Measurements from ENCODE around the gene TYRP1.

TYRP1 gene

GRCh38 chr9:12759761-12760160 is 66.6 kb downstream of the TYRP1 start:
- Histone ChIP-seq H4K8ac (ENCODE audit: low read depth, low read length) (no peak overlapping the region), H2BK120ac (ENCODE audit: insufficient read depth, low read length, poor library complexity) (no peak overlapping the region), H3K27ac (ENCODE audit: low read depth, low read length) (no peak overlapping the region), H3K79me2 (ENCODE audit: control insufficient read depth, insufficient read depth, low read length, poor library complexity) (no peaks in the 10 kb centered on the region), H3K4me2 (ENCODE audit: low read length) (no peak overlapping the region), H2AK5ac (ENCODE audit: low read length) (no peak overlapping the region), H3K14ac (ENCODE audit: low read length) (no peak overlapping the region), H4K12ac (ENCODE audit: low read depth, low read length) (no peak overlapping the region), H2AFZ (ENCODE audit: insufficient read depth, low read length, poor library complexity) (no peak overlapping the region), H3K9me3 (ENCODE audit: insufficient read depth, low read depth, low read length) (no peaks in the 10 kb centered on the region), H3K27me3 (ENCODE audit: insufficient read depth, low read length) (no peaks in the 10 kb centered on the region), H2BK5ac (ENCODE audit: low read depth, low read length, poor library complexity) (no peak overlapping the region), H3K4me3 (ENCODE audit: low read depth, low read length) (no peak overlapping the region), H3K18ac (ENCODE audit: low read length) (no peak overlapping the region), H2BK12ac (ENCODE audit: low read length) (no peak overlapping the region), H3K79me1 (ENCODE audit: low read length) (no peaks in the 10 kb centered on the region), H3K36me3 (ENCODE audit: control insufficient read depth in 1 of 2, insufficient read depth in 2 of 2, low read length in 2 of 2) (no peaks in the 10 kb centered on the region), H3K9ac (ENCODE audit: low read length) (no peak overlapping the region), H3K23ac (ENCODE audit: low read length) (no peak overlapping the region), H4K91ac (ENCODE audit: low read depth, low read length) (no peak overlapping the region), H3K4ac (ENCODE audit: low read depth, low read length) (no peak overlapping the region), H3K4me1 (ENCODE audit: control insufficient read depth in 1 of 2, insufficient read depth in 2 of 2, low read length in 2 of 2) (no peaks in the 10 kb centered on the region)
- WGBS (ENCODE audit: extremely low coverage, insufficient coverage, insufficient read length), result no CpG with 5 or more reads among the region's 1 CpG
- DNase-seq, result no peak

Data from trophoblast cell (in vitro differentiated cells and primary cell).